ENCODE measurements around the gene ATP1A1. TPM values are rescaled to one million over a fixed set of nuclear protein-coding genes. Genes with fewer than 3 reads are reported as not detected.

Gene ATP1A1
- total and polyA plus RNA-seq, 4 donors = 68.6 to 128 (median 82.6) TPM

DNA sequence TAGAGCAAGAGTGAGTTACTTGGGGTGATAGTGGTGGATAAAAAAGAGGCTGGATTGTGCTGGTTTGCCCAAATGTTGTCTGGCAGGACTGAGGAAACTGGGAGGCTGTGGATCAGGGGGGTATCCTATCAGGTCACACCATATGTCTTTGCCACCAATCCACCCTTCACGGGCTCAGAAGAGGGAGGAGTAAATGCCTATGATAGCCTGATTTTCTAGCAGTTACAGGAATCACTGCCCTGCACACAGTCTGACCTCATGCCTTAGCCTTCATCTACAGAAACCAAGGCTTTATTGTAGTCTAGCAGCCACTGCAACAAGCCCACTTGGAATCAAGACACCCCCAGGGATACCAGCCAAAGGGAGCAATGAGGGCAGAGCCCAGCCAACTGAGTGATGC lies 51.8 kb downstream of the ATP1A1 start:
- peaks cover 0 to 6% (median 0%) of the 10 kb centered on the region in 4 donors for H3K4me1 ChIP-seq (ENCODE audit: control insufficient read depth in 4 of 4, insufficient read depth in 4 of 4, low read length in 3 of 4)
- no peak overlapping the region for H3K27ac ChIP-seq (ENCODE audit: low read depth in 1 of 2, low read length in 2 of 2)
- H3K36me3 ChIP-seq (ENCODE audit: control insufficient read depth in 4 of 4, insufficient read depth in 3 of 4, low read depth in 1 of 4, low read length in 3 of 4) = no peaks in the 10 kb centered on the region
- no peaks in the 10 kb centered on the region for H3K9me3 ChIP-seq (ENCODE audit: control insufficient read depth in 4 of 4, low read length in 3 of 4)
- TF ChIP-seq, protein P1, sequence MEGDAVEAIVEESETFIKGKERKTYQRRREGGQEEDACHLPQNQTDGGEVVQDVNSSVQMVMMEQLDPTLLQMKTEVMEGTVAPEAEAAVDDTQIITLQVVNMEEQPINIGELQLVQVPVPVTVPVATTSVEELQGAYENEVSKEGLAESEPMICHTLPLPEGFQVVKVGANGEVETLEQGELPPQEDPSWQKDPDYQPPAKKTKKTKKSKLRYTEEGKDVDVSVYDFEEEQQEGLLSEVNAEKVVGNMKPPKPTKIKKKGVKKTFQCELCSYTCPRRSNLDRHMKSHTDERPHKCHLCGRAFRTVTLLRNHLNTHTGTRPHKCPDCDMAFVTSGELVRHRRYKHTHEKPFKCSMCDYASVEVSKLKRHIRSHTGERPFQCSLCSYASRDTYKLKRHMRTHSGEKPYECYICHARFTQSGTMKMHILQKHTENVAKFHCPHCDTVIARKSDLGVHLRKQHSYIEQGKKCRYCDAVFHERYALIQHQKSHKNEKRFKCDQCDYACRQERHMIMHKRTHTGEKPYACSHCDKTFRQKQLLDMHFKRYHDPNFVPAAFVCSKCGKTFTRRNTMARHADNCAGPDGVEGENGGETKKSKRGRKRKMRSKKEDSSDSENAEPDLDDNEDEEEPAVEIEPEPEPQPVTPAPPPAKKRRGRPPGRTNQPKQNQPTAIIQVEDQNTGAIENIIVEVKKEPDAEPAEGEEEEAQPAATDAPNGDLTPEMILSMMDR (IDR thresholded peaks at IDR 0.05; ENCODE audit: low read depth, low read length, missing input control) = no peak
- TF ChIP-seq HNF4A (conservative IDR thresholded peaks at IDR 0.05) (no peak), YY1 (IDR thresholded peaks at IDR 0.05) (no peak), EGR1 (IDR thresholded peaks at IDR 0.05; ENCODE audit: low read depth in 2 of 2) (no peak), JUND (IDR thresholded peaks at IDR 0.05) (no peak), HNF4G (IDR thresholded peaks at IDR 0.05) (no peak), NR2F2 (IDR thresholded peaks at IDR 0.05) (no peak), FOXA1 (IDR thresholded peaks at IDR 0.05) (no peak), GABPA (IDR thresholded peaks at IDR 0.05 in 1 of 2, conservative IDR thresholded peaks at IDR 0.05 in 1 of 2) (no peak), SP1 (IDR thresholded peaks at IDR 0.05) (no peak), REST (IDR thresholded peaks at IDR 0.05) (no peak), RXRA (IDR thresholded peaks at IDR 0.05) (no peak), ZBTB33 (IDR thresholded peaks at IDR 0.05) (no peak), FOXA2 (IDR thresholded peaks at IDR 0.05) (no peak), RAD21 (IDR thresholded peaks at IDR 0.05) (no peak), TAF1 (conservative IDR thresholded peaks at IDR 0.05) (no peak), ATF3 (IDR thresholded peaks at IDR 0.05) (no peak), MAX (IDR thresholded peaks at IDR 0.05) (no peak)
- H3K4me3 ChIP-seq (ENCODE audit: low read depth in 1 of 3, low read length in 3 of 3) = no peak overlapping the region
- WGBS = 74% methylated on average over 1 of the region's 1 CpG
- H3K27me3 ChIP-seq (ENCODE audit: control insufficient read depth in 4 of 4, insufficient read depth in 4 of 4, low read length in 3 of 4) = no peaks in the 10 kb centered on the region
- DNase-seq (ENCODE audit: low spot score) = no peak
- H3K9ac ChIP-seq (ENCODE audit: low read depth in 1 of 2, low read length in 2 of 2) = no peak overlapping the region
